Vagina (tissue), 2 donors: ENCODE data around the gene DACH1.

Experiments
- POLR2A ChIP-seq, 2 donors: fragments of 450-650 bp; IDR thresholded peaks; one replicate each; pipeline ENCODE4 v1.6.1; 2017; ENCODE audit warnings: antibody characterized with exemption in 2 of 2, mild to moderate bottlenecking in 2 of 2, moderate library complexity in 2 of 2
- POLR2AphosphoS5 ChIP-seq, 2 donors: sonication (generic); formaldehyde crosslinking; IDR thresholded peaks; one replicate each; pipeline ENCODE4 v1.9.0; 2017; ENCODE audit warnings: antibody characterized with exemption in 2 of 2, mild to moderate bottlenecking in 2 of 2, low read depth in 1 of 2; ENCODE audit not compliant: insufficient read depth in 1 of 2
- TF ChIP-seq, protein P1 (sequence below), 3 experiments: fragments of 450-650 bp in 2 of 3; fragments of 200-600 bp in 1 of 3; sonication (generic) in 1 of 3; IDR thresholded peaks; one replicate each; pipeline ENCODE4 v1.5.1; 2017 to 2019; ENCODE audit warnings: antibody characterized with exemption in 3 of 3, mild to moderate bottlenecking in 2 of 3, moderate library complexity in 2 of 3

DNA sequence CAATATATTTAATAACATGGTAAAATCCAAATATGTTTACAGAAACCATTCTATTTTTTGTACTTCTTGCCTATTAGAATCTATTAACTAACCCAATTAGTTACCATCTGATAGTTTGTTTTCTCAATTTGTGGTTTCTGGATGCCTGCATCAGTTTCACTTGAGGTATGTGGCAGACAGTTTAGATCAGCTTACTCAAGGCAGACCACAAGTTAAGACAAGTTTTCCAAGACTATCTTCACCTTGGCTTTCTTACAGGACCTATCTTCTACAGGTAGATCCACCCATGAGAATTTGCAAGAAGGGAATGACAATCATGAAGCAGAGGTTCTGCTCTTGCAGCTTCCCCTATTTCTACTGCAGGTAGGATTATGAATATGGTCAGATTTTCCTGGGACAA lies 458.6 kb downstream of the DACH1 start:
- TF ChIP-seq, protein P1, sequence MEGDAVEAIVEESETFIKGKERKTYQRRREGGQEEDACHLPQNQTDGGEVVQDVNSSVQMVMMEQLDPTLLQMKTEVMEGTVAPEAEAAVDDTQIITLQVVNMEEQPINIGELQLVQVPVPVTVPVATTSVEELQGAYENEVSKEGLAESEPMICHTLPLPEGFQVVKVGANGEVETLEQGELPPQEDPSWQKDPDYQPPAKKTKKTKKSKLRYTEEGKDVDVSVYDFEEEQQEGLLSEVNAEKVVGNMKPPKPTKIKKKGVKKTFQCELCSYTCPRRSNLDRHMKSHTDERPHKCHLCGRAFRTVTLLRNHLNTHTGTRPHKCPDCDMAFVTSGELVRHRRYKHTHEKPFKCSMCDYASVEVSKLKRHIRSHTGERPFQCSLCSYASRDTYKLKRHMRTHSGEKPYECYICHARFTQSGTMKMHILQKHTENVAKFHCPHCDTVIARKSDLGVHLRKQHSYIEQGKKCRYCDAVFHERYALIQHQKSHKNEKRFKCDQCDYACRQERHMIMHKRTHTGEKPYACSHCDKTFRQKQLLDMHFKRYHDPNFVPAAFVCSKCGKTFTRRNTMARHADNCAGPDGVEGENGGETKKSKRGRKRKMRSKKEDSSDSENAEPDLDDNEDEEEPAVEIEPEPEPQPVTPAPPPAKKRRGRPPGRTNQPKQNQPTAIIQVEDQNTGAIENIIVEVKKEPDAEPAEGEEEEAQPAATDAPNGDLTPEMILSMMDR (IDR thresholded peaks at IDR 0.05), result no peak
- no peak for TF ChIP-seq POLR2AphosphoS5 (IDR thresholded peaks at IDR 0.05; ENCODE audit: insufficient read depth in 1 of 2, low read depth in 1 of 2)
- TF ChIP-seq POLR2A (IDR thresholded peaks at IDR 0.05), result no peak
